Measurements from ENCODE around the gene TIMM22. TPM values are rescaled to one million over a fixed set of nuclear protein-coding genes. Genes with fewer than 3 reads are reported as not detected.
"Not testable (repeated sequence)": the region's sequence is repeated elsewhere in the genome, so short reads cannot be mapped to it uniquely, and the experiment has no call there.

TIMM22 gene
- total and polyA plus RNA-seq, 10 donors, result 5.1 to 14.3 (median 11.0) TPM

GRCh38 chr17:968812-969730 is 27.9 kb upstream of the TIMM22 start:
- TF ChIP-seq CTCF (IDR thresholded peaks at IDR 0.05 in 8 of 11, conservative IDR thresholded peaks at IDR 0.05 in 3 of 11) (no peak), POLR2AphosphoS5 (IDR thresholded peaks at IDR 0.05) (no peak), POLR2A (IDR thresholded peaks at IDR 0.05) (no peak)
- Histone ChIP-seq H3K9me3 (no peaks in the 10 kb centered on the region), H3K4me3 (no peak overlapping the region), H3K27ac (no peak overlapping the region), H3K36me3 (no peaks in the 10 kb centered on the region), H3K27me3 (replicated peaks in 1 of 7) (peaks cover 0 to 56% (median 0%) of the 10 kb centered on the region in 7 donors), H3K4me1 (no peaks in the 10 kb centered on the region)
- WGBS, 5 donors, result 88 to 93% (median 89%) methylated on average over 24 of the region's 24 CpGs
- intact Hi-C loops (cut with DNase I; ENCODE audit: low total_unique reads), result no loop called here
- DNase-seq, result no peak

GRCh38 chr17:969811-970355 is 27.0 kb upstream of the TIMM22 start:
- 61 to 74% (median 67%) methylated on average over 18 of the region's 18 CpGs for WGBS, 5 donors
- intact Hi-C loops (cut with DNase I; ENCODE audit: low total_unique reads), result no loop called here
- no peak for DNase-seq
- Histone ChIP-seq H3K27me3 (replicated peaks in 1 of 7) (peaks cover 0 to 59% (median 0%) of the 10 kb centered on the region in 7 donors), H3K4me3 (no peak overlapping the region), H3K36me3 (no peaks in the 10 kb centered on the region), H3K27ac (no peak overlapping the region), H3K9me3 (no peaks in the 10 kb centered on the region), H3K4me1 (no peaks in the 10 kb centered on the region)
- no peak for TF ChIP-seq CTCF (IDR thresholded peaks at IDR 0.05 in 8 of 11, conservative IDR thresholded peaks at IDR 0.05 in 3 of 11)
- no peak for TF ChIP-seq POLR2A (IDR thresholded peaks at IDR 0.05)
- TF ChIP-seq POLR2AphosphoS5 (IDR thresholded peaks at IDR 0.05), result no peak

GRCh38 chr17:970364-970763 is 26.6 kb upstream of the TIMM22 start:
- DNase-seq, result no peak
- Histone ChIP-seq H3K4me3 (no peak overlapping the region), H3K27ac (no peak overlapping the region), H3K27me3 (replicated peaks in 1 of 7) (peaks cover 0 to 64% (median 0%) of the 10 kb centered on the region in 7 donors), H3K9me3 (no peaks in the 10 kb centered on the region), H3K4me1 (peaks cover 0 to 3% (median 0%) of the 10 kb centered on the region in 6 donors), H3K36me3 (no peaks in the 10 kb centered on the region)
- TF ChIP-seq POLR2AphosphoS5 (IDR thresholded peaks at IDR 0.05) (no peak), POLR2A (IDR thresholded peaks at IDR 0.05) (no peak), CTCF (IDR thresholded peaks at IDR 0.05 in 8 of 11, conservative IDR thresholded peaks at IDR 0.05 in 3 of 11) (no peak)
- 75 to 81% (median 78%) methylated on average over 9 of the region's 9 CpGs for WGBS, 5 donors
- intact Hi-C loops (cut with DNase I; ENCODE audit: low total_unique reads), result no loop called here

- H3K36me3 ChIP-seq; H3K4me3 ChIP-seq; H3K27ac ChIP-seq; H3K9me3 ChIP-seq; H3K4me1 ChIP-seq; DNase-seq; intact Hi-C loops (cut with DNase I; ENCODE audit: low total_unique reads): not testable (repeated sequence)
- 89 to 95% (median 91%) methylated on average over 14 of the region's 14 CpGs for WGBS, 5 donors
- peaks cover 0 to 76% (median 2%) of the 10 kb centered on the region in 7 donors for H3K27me3 ChIP-seq (replicated peaks in 1 of 7)
Observed at GRCh38 chr17:971861-972260, 25.1 kb upstream of the TIMM22 start.
